NCI-H2196 treated with DMSO at 0.1 percent for 48 hours (cell line): ENCODE results near the gene ITIH4.
"Not testable (repeated sequence)": the region's sequence is repeated elsewhere in the genome, so short reads cannot be mapped to it uniquely, and the experiment has no call there.

Experiments
- DNase-seq: peaks from one replicate; lab custom pipeline; 2025; ENCODE audit not compliant: unreplicated experiment; lab: John Stamatoyannopoulos, UW

Gene ITIH4

GRCh38 chr3:52786330-52787215 is 43.9 kb downstream of the ITIH4 start:
- no peak for DNase-seq

- DNase-seq: no peak
These were observed 45.4 kb downstream of the ITIH4 start for GRCh38 chr3:52784931-52785590.

GRCh38 chr3:52784021-52784621 is 46.4 kb downstream of the ITIH4 start:
- no peak for DNase-seq

- no peak for DNase-seq
These were observed 47.3 kb downstream of the ITIH4 start for GRCh38 chr3:52783211-52783555.

- no peak for DNase-seq
These were observed 47.9 kb downstream of the ITIH4 start for GRCh38 chr3:52782412-52783210.

GRCh38 chr3:52781741-52782140 is 48.7 kb downstream of the ITIH4 start:
- DNase-seq: no peak

GRCh38 chr3:52779837-52780585 is 50.5 kb downstream of the ITIH4 start:
- DNase-seq: no peak

- no peak for DNase-seq
These were observed 51.2 kb downstream of the ITIH4 start for GRCh38 chr3:52779011-52779836.

- DNase-seq: no peak
These were observed 52.3 kb downstream of the ITIH4 start for GRCh38 chr3:52777959-52778805.

- no peak for DNase-seq
These were observed 53.1 kb downstream of the ITIH4 start, which contains the start of gene ITIH1 for GRCh38 chr3:52777127-52777958. Gene ITIH1 (plus strand): TSS chr3:52777599. CDS start chr3:52777616, 17 bp downstream.

GRCh38 chr3:52776486-52776885 is 54.0 kb downstream of the ITIH4 start:
- DNase-seq: not testable (repeated sequence)

- no peak for DNase-seq
These were observed 54.6 kb downstream of the ITIH4 start for GRCh38 chr3:52775877-52776276.

GRCh38 chr3:52774901-52775864 is 55.3 kb downstream of the ITIH4 start:
- no peak for DNase-seq

- DNase-seq: no peak
These were observed 56.3 kb downstream of the ITIH4 start for GRCh38 chr3:52774066-52774713.

GRCh38 chr3:52773361-52774065 is 57.0 kb downstream of the ITIH4 start:
- DNase-seq: no peak
